ENCODE measurements around the gene PCDHA1.
A peak's percentile ranks its signal among the peaks of the same experiment; 100 is the strongest.

PCDHA1 gene

GRCh38 chr5:140988608-140989007 lies 202.7 kb downstream of the PCDHA1 start:
- no peak for DNase-seq (ENCODE audit: low read depth in 2 of 2)

GRCh38 chr5:140989254-140990020 lies 203.5 kb downstream of the PCDHA1 start:
- no peak for DNase-seq (ENCODE audit: low read depth in 2 of 2)

GRCh38 chr5:140992828-140993227 lies 206.9 kb downstream of the PCDHA1 start:
- no peak for DNase-seq (ENCODE audit: low read depth in 2 of 2)

GRCh38 chr5:140996060-140996459 lies 210.1 kb downstream of the PCDHA1 start:
- no peak for DNase-seq (ENCODE audit: low read depth in 2 of 2)

GRCh38 chr5:140998921-140999410 lies 213.0 kb downstream of the PCDHA1 start:
- DNase-seq (ENCODE audit: low read depth in 2 of 2), result no peak

GRCh38 chr5:141001446-141001843 lies 215.5 kb downstream of the PCDHA1 start:
- DNase-seq (ENCODE audit: low read depth in 2 of 2), result no peak

- DNase-seq (ENCODE audit: low read depth in 2 of 2), result no peak
Observed at GRCh38 chr5:141001844-141002604, 216.1 kb downstream of the PCDHA1 start.

GRCh38 chr5:141002605-141002965 lies 216.6 kb downstream of the PCDHA1 start:
- DNase-seq (ENCODE audit: low read depth in 2 of 2), result no peak

GRCh38 chr5:141003031-141003430 lies 217.1 kb downstream of the PCDHA1 start:
- no peak for DNase-seq (ENCODE audit: low read depth in 2 of 2)

- DNase-seq (ENCODE audit: low read depth in 2 of 2), result no peak
Observed at GRCh38 chr5:141003791-141004611, 218.1 kb downstream of the PCDHA1 start.

- DNase-seq (ENCODE audit: low read depth in 2 of 2), result no peak
Observed at GRCh38 chr5:141007791-141008190, 221.9 kb downstream of the PCDHA1 start.

- no peak for DNase-seq (ENCODE audit: low read depth in 2 of 2)
Observed at GRCh38 chr5:141010047-141010793, 224.3 kb downstream of the PCDHA1 start.

GRCh38 chr5:141017943-141018342 lies 232.0 kb downstream of the PCDHA1 start:
- DNase-seq (ENCODE audit: low read depth in 2 of 2), result no peak

- DNase-seq (ENCODE audit: low read depth in 2 of 2), result no peak
Observed at GRCh38 chr5:141022384-141022783, 236.4 kb downstream of the PCDHA1 start.

- DNase-seq (ENCODE audit: low read depth in 2 of 2), result no peak
Observed at GRCh38 chr5:141031006-141031405, 245.1 kb downstream of the PCDHA1 start.

GRCh38 chr5:141032626-141033025 lies 246.7 kb downstream of the PCDHA1 start:
- no peak for DNase-seq (ENCODE audit: low read depth in 2 of 2)

- no peak for DNase-seq (ENCODE audit: low read depth in 2 of 2)
Observed at GRCh38 chr5:141039061-141039460, 253.1 kb downstream of the PCDHA1 start.

GRCh38 chr5:141039517-141039916 lies 253.6 kb downstream of the PCDHA1 start:
- no peak for DNase-seq (ENCODE audit: low read depth in 2 of 2)

- DNase-seq (ENCODE audit: low read depth in 2 of 2), result no peak
Observed at GRCh38 chr5:141040093-141040770, 254.3 kb downstream of the PCDHA1 start.

- peak; percentile 57 to 67 for DNase-seq (ENCODE audit: low read depth in 2 of 2)
Observed at GRCh38 chr5:141040771-141041426, 255.0 kb downstream of the PCDHA1 start.
